GM12864 (cell line): ENCODE results near the gene ZFAND6.
A peak's percentile ranks its signal among the peaks of the same experiment; 100 is the strongest.

ENCODE experiments used
- DNase-seq: peaks from one replicate; pipeline ENCODE4 v3.0.0-alpha.2; 2011; ENCODE audit warnings: low read depth
- H3K4me3 ChIP-seq: 2 replicates; pipeline ENCODE4 v1.5.1; 2011; ENCODE audit warnings: mild to moderate bottlenecking, low read depth, low read length, control low read depth
- TF ChIP-seq, protein P1 (sequence below): IDR thresholded peaks from 2 replicates; pipeline ENCODE4 v1.5.1; 2011; ENCODE audit warnings: low read depth, mild to moderate bottlenecking, moderate library complexity, low read length, control low read depth, inconsistent platforms; ENCODE audit errors: missing control alignments

Gene ZFAND6

DNA sequence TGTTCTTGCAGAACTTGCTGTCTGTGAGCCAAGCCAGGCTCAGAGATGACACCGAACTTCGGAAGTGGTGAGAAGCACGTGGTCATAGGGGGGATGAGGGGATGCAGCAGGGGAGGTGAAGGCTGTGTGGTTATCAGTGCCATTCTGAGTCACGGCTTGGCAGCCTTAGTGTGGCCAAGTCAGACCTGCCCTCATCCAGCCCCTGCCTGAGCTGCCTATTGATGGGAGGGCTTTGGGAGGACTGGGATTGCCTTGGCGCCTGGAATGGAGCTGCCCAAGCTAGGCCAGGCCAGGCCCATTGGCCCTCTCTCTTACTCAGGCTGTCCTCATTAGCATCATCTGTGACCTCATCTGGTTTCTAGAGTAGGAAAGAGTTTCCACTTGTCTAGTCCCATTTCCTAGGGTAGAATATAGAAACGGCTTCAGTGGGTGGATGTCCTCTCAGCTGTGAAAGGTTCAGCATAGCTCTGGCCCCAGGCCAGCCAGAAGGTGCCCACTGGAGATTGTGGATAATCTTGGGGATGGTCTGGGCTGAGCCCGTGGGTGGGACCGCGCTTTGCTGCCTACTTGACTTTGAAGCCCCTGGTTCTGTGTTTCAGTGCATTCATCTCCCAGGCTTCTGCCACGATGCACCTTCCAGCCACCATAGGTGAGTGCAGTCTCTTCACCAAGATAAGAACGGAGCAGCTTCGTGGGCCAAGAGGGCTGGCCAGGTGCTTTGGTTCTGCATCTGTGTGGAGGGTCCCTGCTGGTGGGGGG, 100.5 kb downstream of the ZFAND6 start:
- DNase-seq = no peak
- TF ChIP-seq, protein P1, sequence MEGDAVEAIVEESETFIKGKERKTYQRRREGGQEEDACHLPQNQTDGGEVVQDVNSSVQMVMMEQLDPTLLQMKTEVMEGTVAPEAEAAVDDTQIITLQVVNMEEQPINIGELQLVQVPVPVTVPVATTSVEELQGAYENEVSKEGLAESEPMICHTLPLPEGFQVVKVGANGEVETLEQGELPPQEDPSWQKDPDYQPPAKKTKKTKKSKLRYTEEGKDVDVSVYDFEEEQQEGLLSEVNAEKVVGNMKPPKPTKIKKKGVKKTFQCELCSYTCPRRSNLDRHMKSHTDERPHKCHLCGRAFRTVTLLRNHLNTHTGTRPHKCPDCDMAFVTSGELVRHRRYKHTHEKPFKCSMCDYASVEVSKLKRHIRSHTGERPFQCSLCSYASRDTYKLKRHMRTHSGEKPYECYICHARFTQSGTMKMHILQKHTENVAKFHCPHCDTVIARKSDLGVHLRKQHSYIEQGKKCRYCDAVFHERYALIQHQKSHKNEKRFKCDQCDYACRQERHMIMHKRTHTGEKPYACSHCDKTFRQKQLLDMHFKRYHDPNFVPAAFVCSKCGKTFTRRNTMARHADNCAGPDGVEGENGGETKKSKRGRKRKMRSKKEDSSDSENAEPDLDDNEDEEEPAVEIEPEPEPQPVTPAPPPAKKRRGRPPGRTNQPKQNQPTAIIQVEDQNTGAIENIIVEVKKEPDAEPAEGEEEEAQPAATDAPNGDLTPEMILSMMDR = no peak
- H3K4me3 ChIP-seq = no peak overlapping the region

DNA sequence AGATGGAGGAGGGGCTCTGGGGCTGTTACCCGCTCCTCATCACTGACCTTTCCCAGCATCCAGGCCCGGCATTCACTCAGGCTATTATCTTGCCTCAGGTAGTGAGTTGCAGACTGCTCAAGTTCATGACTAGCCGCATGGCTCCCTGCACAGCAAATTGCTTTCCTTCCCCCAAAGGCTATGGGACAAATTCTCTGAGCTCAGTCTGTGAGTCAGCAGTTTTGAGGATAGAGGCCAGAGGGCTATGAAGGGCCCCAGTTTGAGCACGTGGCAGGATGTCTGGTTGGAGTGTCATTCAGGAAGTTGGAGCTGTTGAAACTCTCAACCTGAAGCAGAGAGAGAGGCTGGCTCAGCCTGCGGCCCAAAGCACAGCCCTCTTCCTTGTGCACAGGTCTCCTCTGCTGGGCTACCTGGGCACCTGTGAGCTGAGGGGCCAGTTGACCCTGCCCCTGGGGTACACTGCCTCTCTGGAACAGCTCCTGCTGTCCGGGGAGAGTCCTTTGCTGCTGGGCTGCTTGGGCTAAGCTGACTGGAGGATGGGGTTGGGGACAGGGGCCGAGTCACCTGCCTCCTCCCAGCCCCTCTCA, 101.2 kb downstream of the ZFAND6 start:
- H3K4me3 ChIP-seq = no peak overlapping the region
- peak; percentile 65 for DNase-seq
- TF ChIP-seq, protein P1 = no peak

DNA sequence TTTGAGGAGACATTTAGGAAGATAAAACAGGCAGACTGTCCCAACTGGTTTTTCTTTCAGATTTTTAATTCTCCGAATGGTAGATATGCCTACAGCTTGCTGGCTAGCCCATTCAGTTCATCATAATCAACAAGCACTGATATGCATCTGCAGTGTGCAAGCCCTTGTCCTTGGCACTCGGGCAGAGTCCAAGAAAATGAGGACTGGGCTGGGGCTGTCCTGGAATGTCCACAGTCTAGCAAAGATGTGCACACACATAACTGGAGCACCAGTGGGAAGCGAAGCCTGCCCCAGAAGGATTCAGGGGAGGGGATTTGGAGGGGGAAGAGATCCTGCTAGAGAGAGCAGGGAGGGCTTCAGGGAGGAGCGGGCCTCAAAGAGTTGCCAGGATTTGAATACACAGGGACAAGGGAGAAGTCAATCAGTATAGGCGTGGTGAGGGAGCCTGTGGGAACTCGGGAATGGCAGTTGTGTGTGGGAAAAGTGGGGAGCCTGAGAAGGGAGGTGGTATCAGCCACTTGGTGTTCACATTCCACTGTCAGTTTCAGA, 102.1 kb downstream of the ZFAND6 start:
- no peak overlapping the region for H3K4me3 ChIP-seq
- DNase-seq = no peak
- TF ChIP-seq, protein P1 = no peak

DNA sequence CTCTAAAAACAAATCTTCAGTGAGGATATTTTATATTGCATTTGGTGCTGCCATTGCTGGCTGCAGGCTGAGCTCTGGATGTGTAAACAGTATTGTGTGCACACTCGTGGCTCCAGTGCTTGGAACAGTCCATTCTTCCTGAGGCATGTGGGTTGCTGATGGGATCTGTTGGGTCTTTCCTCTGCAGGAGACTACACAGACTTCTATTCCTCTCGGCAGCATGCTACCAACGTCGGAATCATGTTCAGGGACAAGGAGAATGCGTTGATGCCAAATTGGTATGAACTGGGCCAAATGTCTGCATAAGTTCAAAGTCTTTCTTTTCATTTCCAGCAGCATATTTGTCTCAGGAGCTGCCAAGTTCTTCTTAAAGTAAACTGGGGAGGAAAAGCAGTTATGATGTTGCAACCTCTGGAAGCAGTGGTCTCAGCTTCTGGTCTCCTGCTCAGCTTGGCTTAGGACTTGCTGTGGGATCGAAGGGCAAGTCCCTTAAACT, 102.6 kb downstream of the ZFAND6 start:
- DNase-seq = no peak
- TF ChIP-seq, protein P1 = no peak

DNA sequence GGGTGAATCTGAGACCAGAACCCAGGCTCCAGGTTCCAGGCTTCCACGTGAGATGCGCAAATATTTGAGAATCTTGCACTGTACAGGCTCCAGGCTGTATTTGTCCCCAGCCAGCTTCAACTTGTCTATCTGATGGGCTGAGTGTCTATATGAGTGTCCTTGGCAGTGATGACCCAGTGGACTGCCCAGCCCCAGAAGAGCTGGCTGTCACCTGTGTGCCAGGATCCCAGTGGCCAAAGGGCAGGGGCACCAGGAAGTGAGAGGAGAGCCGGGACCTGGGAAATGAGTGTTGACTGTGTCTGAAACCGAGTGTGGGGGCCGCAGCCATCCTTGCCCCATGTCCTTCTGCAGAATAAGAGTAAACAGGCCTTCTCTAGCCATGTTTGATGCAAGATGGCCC, 103.7 kb downstream of the ZFAND6 start:
- DNase-seq = no peak
- TF ChIP-seq, protein P1 = no peak
- H3K4me3 ChIP-seq = no peak overlapping the region

More for the DNA sequence above, 102.6 kb downstream of the ZFAND6 start:
- H3K4me3 ChIP-seq = no peak overlapping the region

DNA sequence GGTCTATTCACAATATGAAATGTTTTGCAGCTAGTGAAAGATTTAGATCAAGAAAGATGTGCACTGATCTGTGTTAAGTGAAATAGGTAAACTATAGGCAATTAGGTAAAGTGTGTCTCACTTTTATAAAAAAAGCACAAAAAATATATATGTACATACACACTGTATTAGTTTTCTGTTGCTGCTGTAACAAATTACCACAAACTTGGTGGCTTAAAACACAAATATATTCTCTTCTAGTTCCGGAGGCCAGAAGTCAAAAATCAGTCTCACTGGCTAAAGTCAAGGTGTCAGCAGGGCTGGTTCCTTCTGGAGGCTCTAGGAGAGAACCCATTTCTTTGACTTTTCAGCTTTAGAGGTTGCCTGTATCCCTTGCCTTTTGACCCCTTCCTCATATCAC, 104.4 kb downstream of the ZFAND6 start:
- DNase-seq = no peak
- H3K4me3 ChIP-seq = no peak overlapping the region
- TF ChIP-seq, protein P1 = no peak
